GM12878 (cell line): ENCODE measurements around the gene ZNF408. TPM values are rescaled to one million over a fixed set of nuclear protein-coding genes. Genes with fewer than 3 reads are reported as not detected.

ENCODE experiments used
- ATAC-seq: fragments of 200-7000 bp; cut with Tn5 transposase; 3 replicates; pipeline ENCODE4 v1.9.1; 2020; ENCODE audit warnings: mild to moderate bottlenecking, moderate library complexity
- BruUV-seq: library from RNA; stranded (reverse); fragments of 400-500 nt; replicated peaks from 2 replicates; lab custom pipeline; 2021; lab: Mats Ljungman, UMichigan
- CTCF ChIA-PET: fragments of 300-600 bp; sonication (Branson Sonifier 250); formaldehyde crosslinking; extraction: SDS; loops from one replicate; lab custom pipeline; 2021; ENCODE audit warnings: inconsistent platforms; lab: Yijun Ruan, JAX
- POLR2A ChIA-PET: fragments of 350-600 bp; formaldehyde crosslinking; extraction: SDS; loops from one replicate; lab custom pipeline; 2021; ENCODE audit warnings: inconsistent platforms; lab: Charles Lee
- RAD21 ChIA-PET: fragments of 300-600 bp; sonication (Branson Sonifier 250); formaldehyde crosslinking; loops from one replicate; lab custom pipeline; 2023; ENCODE audit warnings: antibody characterized with exemption; ENCODE audit not compliant: unreplicated experiment; lab: Charles Lee
- SMC1A ChIA-PET: fragments of 300-600 bp; sonication (Branson Sonifier 250); formaldehyde crosslinking; loops from one replicate; lab custom pipeline; 2023; ENCODE audit not compliant: unreplicated experiment, uncharacterized antibody; lab: Charles Lee
- DNase-seq: peaks from one replicate; pipeline ENCODE4 v3.0.0-alpha.2; 2011; ENCODE audit warnings: low read depth, low spot score
- FAIRE-seq: peaks from 3 replicates; lab custom pipeline; 2011; peaks lifted over from hg19 to GRCh38; lab: Jason Lieb, UNC
- H2AFZ ChIP-seq: 2 replicates; pipeline ENCODE4 v1.6.0; 2011; ENCODE audit warnings: low read depth, low read length, control low read depth; ENCODE audit not compliant: control insufficient read depth
- H3K27ac ChIP-seq: 2 replicates; pipeline ENCODE4 v1.5.1; 2011; ENCODE audit warnings: control low read depth; ENCODE audit not compliant: control insufficient read depth, insufficient read depth
- H3K27me3 ChIP-seq, 2 experiments: replicated peaks in 1 of 2; 2 replicates each; pipeline versions ENCODE4 v1.6.0 to v1.6.1; 2011; ENCODE audit warnings: low read length in 1 of 2; ENCODE audit not compliant: control insufficient read depth in 2 of 2, insufficient read depth in 2 of 2
- H3K36me3 ChIP-seq, 2 experiments: 2 replicates each; pipeline ENCODE4 v1.5.1; 2011; ENCODE audit warnings: low read length in 1 of 2; ENCODE audit not compliant: control insufficient read depth in 2 of 2, insufficient read depth in 2 of 2
- H3K4me1 ChIP-seq: 2 replicates; pipeline ENCODE4 v1.6.1; 2011; ENCODE audit warnings: mild to moderate bottlenecking, low read length, moderate library complexity, mixed read lengths; ENCODE audit not compliant: control insufficient read depth, insufficient read depth
- H3K4me2 ChIP-seq: 2 replicates; pipeline ENCODE4 v1.6.0; 2011; ENCODE audit warnings: control low read depth; ENCODE audit not compliant: control insufficient read depth, insufficient read depth
- H3K4me3 ChIP-seq: fragments of 200-600 bp; sonication (generic); 2 replicates; pipeline ENCODE4 v1.5.1; 2016
- H3K79me2 ChIP-seq: 2 replicates; pipeline ENCODE4 v1.6.0; 2011; ENCODE audit warnings: low read length; ENCODE audit not compliant: control insufficient read depth, insufficient read depth
- H3K9ac ChIP-seq: 2 replicates; pipeline ENCODE4 v1.8.0; 2011; ENCODE audit warnings: low read length, control low read depth, mixed read lengths; ENCODE audit not compliant: control insufficient read depth, insufficient read depth
- H3K9me3 ChIP-seq: replicated peaks from 3 replicates; pipeline ENCODE4 v1.5.1; 2011; ENCODE audit warnings: mild to moderate bottlenecking, low read length; ENCODE audit not compliant: control insufficient read depth, insufficient read depth
- H4K20me1 ChIP-seq: 2 replicates; pipeline ENCODE4 v1.6.0; 2011; ENCODE audit not compliant: control insufficient read depth, insufficient read depth
- JUND ChIP-seq: IDR thresholded peaks from 2 replicates; pipeline ENCODE4 v1.6.1; 2012; ENCODE audit warnings: low read depth, mild to moderate bottlenecking, low read length, improper control_type of control experiment, moderate library complexity
- LARP7 ChIP-seq: fragments of 450-650 bp; IDR thresholded peaks from 2 replicates; pipeline ENCODE4 v1.6.1; 2017; ENCODE audit warnings: mild to moderate bottlenecking
- POLR2AphosphoS2 ChIP-seq: IDR thresholded peaks from 2 replicates; pipeline ENCODE4 v1.6.1; 2011; ENCODE audit warnings: low read depth, mild to moderate bottlenecking, low read length, improper control_type of control experiment, moderate library complexity
- SMAD5 ChIP-seq: IDR thresholded peaks from 2 replicates; pipeline ENCODE4 v1.6.1; 2016; ENCODE audit warnings: antibody characterized with exemption, low read depth
- SMARCA5 ChIP-seq: fragments of 450-650 bp; IDR thresholded peaks from 2 replicates; pipeline ENCODE4 v1.6.1; 2017; ENCODE audit warnings: mild to moderate bottlenecking
- ZNF384 ChIP-seq: IDR thresholded peaks from 2 replicates; pipeline ENCODE4 v1.6.1; 2012; ENCODE audit warnings: low read depth, mild to moderate bottlenecking, low read length, improper control_type of control experiment, borderline replicate concordance
- WGBS: methylation state at CpG from one replicate; pipeline ENCODE4 v1.1.6; 2016; ENCODE audit warnings: low lambda C conversion rate; ENCODE audit not compliant: insufficient replicate concordance, insufficient coverage; ENCODE audit errors: missing lambda C conversion rate; 5-methylcytosine and 5-hydroxymethylcytosine counted together
- in situ Hi-C: fragments of 300-500 bp; cut with MboI; formaldehyde crosslinking; loops from 9 replicates; pipeline ENCODE4 v1.14.3; 2018; ENCODE audit warnings: mixed read lengths
- intact Hi-C: fragments of 100-400 bp; cut with micrococcal nuclease; formaldehyde crosslinking; loops from one replicate; pipeline ENCODE4 v1.14.2; 2022; ENCODE audit not compliant: unreplicated experiment
- polyA plus RNA-seq, 11 experiments: library from polyadenylated mRNA; depleted of rRNA in 4 of 11; unstranded in 6 of 11; stranded (reverse) in 5 of 11; fragments of >200 nt; fragmentation: Nextera tagmentation in 4 of 11; fragmentation: Illumina TruSeq in 1 of 11; extraction: Ambion mirVana in 4 of 11; extraction: Trizol in 1 of 11; gene quantifications; 1 replicate in 1 of 11; 2 replicates in 10 of 11; pipeline versions ENCODE4 v1.2.1 to v1.2.3, GENCODE V29; 2011 to 2016; ENCODE audit warnings: inconsistent platforms in 2 of 11, missing spikeins in 2 of 11, low read depth in 1 of 11
- total RNA-seq, 4 experiments: library from RNA; depleted of rRNA in 3 of 4; stranded (reverse); fragments of >200 nt in 3 of 4; fragmentation: Illumina TruSeq in 1 of 4; extraction: Trizol in 1 of 4; gene quantifications; 2 replicates each; pipeline versions ENCODE4 v1.2.1 to v1.2.3, GENCODE V29; 2013 to 2021
- TF ChIP-seq, protein P1 (sequence below): fragments of 450-650 bp; IDR thresholded peaks from 2 replicates; pipeline ENCODE4 v1.6.1; 2016; ENCODE audit warnings: mild to moderate bottlenecking, moderate library complexity, borderline replicate concordance
- TF ChIP-seq, protein P2 (sequence below): fragments of 450-650 bp; IDR thresholded peaks from 2 replicates; pipeline ENCODE4 v1.6.1; 2014; ENCODE audit warnings: mild to moderate bottlenecking

Gene ZNF408
- total and polyA plus RNA-seq, 10 of the 15 experiments (the other 5 are each of a cell fraction or from before 2014, with no cell fraction given) = 0.19 to 11.3 (median 7.2) TPM

DNA sequence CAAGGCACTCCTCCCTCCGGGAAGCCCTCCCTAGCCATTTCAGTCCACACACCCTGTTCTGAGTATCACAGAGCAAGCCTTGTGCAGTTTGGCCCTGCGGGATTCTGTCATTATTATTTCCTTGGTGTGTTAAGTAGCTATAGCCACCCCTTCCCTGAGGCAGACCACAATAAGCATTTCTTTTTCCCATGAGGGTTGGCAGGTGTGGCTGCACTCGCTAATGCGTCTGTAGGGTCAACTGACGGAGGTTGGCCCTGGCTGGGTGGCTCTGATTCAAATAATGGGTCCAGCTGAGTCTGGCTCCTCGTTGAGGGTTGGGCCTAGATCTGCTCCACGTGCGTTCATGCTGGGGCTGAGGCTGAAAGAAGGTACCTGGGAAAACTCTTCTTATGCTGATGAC lies 23.3 kb downstream of the ZNF408 start (continued):
- TF ChIP-seq, protein P1, sequence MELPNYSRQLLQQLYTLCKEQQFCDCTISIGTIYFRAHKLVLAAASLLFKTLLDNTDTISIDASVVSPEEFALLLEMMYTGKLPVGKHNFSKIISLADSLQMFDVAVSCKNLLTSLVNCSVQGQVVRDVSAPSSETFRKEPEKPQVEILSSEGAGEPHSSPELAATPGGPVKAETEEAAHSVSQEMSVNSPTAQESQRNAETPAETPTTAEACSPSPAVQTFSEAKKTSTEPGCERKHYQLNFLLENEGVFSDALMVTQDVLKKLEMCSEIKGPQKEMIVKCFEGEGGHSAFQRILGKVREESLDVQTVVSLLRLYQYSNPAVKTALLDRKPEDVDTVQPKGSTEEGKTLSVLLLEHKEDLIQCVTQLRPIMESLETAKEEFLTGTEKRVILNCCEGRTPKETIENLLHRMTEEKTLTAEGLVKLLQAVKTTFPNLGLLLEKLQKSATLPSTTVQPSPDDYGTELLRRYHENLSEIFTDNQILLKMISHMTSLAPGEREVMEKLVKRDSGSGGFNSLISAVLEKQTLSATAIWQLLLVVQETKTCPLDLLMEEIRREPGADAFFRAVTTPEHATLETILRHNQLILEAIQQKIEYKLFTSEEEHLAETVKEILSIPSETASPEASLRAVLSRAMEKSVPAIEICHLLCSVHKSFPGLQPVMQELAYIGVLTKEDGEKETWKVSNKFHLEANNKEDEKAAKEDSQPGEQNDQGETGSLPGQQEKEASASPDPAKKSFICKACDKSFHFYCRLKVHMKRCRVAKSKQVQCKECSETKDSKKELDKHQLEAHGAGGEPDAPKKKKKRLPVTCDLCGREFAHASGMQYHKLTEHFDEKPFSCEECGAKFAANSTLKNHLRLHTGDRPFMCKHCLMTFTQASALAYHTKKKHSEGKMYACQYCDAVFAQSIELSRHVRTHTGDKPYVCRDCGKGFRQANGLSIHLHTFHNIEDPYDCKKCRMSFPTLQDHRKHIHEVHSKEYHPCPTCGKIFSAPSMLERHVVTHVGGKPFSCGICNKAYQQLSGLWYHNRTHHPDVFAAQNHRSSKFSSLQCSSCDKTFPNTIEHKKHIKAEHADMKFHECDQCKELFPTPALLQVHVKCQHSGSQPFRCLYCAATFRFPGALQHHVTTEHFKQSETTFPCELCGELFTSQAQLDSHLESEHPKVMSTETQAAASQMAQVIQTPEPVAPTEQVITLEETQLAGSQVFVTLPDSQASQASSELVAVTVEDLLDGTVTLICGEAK = no peak
- TF ChIP-seq JUND (no peak), POLR2AphosphoS2 (no peak), SMAD5 (no peak), SMARCA5 (no peak)
- TF ChIP-seq, all 136 proteins: peak for 0

DNA sequence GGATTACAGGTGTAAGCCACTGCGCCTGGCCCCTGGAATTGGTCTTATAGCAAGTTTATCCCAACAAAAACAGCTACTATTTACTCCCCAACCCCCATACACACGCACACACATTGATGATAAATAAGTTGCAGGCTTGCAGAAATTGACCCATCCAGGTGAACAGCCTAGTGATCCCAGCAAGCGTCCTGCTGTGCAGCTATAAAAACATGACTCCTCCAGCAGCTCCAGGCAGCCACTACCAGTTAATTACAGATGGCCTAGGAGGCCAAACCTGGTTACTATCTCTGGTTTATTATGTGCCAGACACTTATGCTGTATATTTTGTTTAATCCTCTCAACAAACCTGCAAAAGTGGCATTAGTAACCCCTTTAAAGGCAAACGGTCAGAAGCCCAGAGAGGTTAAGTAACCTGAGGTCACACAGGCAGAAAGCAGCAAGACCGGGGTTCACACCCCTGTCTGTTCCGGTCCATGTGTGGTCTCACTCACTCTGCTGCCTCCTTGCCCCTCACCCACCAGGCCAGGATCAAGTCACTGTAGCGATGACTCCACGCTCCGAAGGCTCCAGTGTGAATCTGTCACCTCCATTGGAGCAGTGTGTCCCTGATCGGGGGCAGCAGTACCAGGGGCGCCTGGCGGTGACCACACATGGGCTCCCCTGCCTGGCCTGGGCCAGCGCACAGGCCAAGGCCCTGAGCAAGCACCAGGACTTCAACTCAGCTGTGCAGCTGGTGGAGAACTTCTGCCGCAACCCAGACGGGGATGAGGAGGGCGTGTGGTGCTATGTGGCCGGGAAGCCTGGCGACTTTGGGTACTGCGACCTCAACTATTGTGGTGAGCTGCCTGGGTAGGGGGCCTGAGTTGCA lies 24.7 kb downstream of the ZNF408 start:
- Histone ChIP-seq H3K27ac (no peak overlapping the region), H3K27me3 (no peaks in the 10 kb centered on the region), H3K79me2 (no peaks in the 10 kb centered on the region), H3K4me1 (no peaks in the 10 kb centered on the region), H3K4me3 (no peak overlapping the region), H3K36me3 (no peaks in the 10 kb centered on the region), H3K4me2 (no peak overlapping the region), H2AFZ (no peak overlapping the region), H3K9me3 (no peaks in the 10 kb centered on the region), H4K20me1 (no peaks in the 10 kb centered on the region), H3K9ac (no peak overlapping the region)
- ATAC-seq = no peak
- intact Hi-C loops = no loop called here
- CTCF ChIA-PET = no interaction called here
- in situ Hi-C loops = no loop called here
- POLR2A ChIA-PET = no interaction called here
- no peak for DNase-seq
- SMC1A ChIA-PET = no interaction called here
- RAD21 ChIA-PET = interaction anchor here (0.6 kb wide), 1 partner anchor 48 kb away, joined by 4 read pairs; no protein-coding TSS in a partner anchor
- TF ChIP-seq LARP7 = no peak
- no peak for TF ChIP-seq ZNF384
- TF ChIP-seq, protein P2, sequence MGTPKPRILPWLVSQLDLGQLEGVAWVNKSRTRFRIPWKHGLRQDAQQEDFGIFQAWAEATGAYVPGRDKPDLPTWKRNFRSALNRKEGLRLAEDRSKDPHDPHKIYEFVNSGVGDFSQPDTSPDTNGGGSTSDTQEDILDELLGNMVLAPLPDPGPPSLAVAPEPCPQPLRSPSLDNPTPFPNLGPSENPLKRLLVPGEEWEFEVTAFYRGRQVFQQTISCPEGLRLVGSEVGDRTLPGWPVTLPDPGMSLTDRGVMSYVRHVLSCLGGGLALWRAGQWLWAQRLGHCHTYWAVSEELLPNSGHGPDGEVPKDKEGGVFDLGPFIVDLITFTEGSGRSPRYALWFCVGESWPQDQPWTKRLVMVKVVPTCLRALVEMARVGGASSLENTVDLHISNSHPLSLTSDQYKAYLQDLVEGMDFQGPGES = no peak
- FAIRE-seq = no peak
- BruUV-seq = no TSS peak
- WGBS = 61% methylated on average over 19 of the region's 19 CpGs
